ENCODE measurements around the gene SRGAP1. TPM values are rescaled to one million over a fixed set of nuclear protein-coding genes. Genes with fewer than 3 reads are reported as not detected.

SRGAP1 gene
- total RNA-seq, 4 donors from 2014 or later = 7.2 to 22.9 (median 11.5) TPM

GRCh38 chr12:64039281-64039871 lies 194.9 kb downstream of the SRGAP1 start:
- no peak for TF ChIP-seq POLR2AphosphoS5 (IDR thresholded peaks at IDR 0.05)
- TF ChIP-seq CTCF (IDR thresholded peaks at IDR 0.05) = no peak
- no peak for TF ChIP-seq POLR2A (IDR thresholded peaks at IDR 0.05)
- TF ChIP-seq EP300 (IDR thresholded peaks at IDR 0.05) = no peak
- 6 to 10% methylated on average over 3 to 6 of the region's 7 CpGs for WGBS, 2 donors (ENCODE audit: low coverage in 1 of 2)
- Histone ChIP-seq H3K4me3 (peak overlapping the region in 1 of 2 donors; percentile 11), H3K9me3 (no peaks in the 10 kb centered on the region), H3K27ac (peak overlapping the region; percentile 38 to 71 (median 56)), H3K4me1 (peaks cover 3 to 26% (median 3%) of the 10 kb centered on the region in 3 donors), H3K36me3 (no peaks in the 10 kb centered on the region), H3K27me3 (no peaks in the 10 kb centered on the region)
- ATAC-seq = peak; percentile 75

GRCh38 chr12:64042911-64043310 lies 198.4 kb downstream of the SRGAP1 start:
- Histone ChIP-seq H3K27me3 (no peaks in the 10 kb centered on the region), H3K9me3 (no peaks in the 10 kb centered on the region), H3K4me3 (no peak overlapping the region), H3K36me3 (no peaks in the 10 kb centered on the region), H3K4me1 (peaks cover 3 to 26% (median 3%) of the 10 kb centered on the region in 3 donors), H3K27ac (no peak overlapping the region)
- WGBS, 2 donors (ENCODE audit: low coverage in 1 of 2) = 50 to 56% methylated on average over 2 of the region's 2 CpGs
- no peak for TF ChIP-seq EP300 (IDR thresholded peaks at IDR 0.05)
- ATAC-seq = no peak

- Histone ChIP-seq H3K4me1 (peaks cover 0 to 18% (median 3%) of the 10 kb centered on the region in 3 donors), H3K27me3 (no peaks in the 10 kb centered on the region), H3K36me3 (no peaks in the 10 kb centered on the region), H3K9me3 (no peaks in the 10 kb centered on the region), H3K4me3 (no peak overlapping the region), H3K27ac (no peak overlapping the region)
- TF ChIP-seq CTCF (IDR thresholded peaks at IDR 0.05) (no peak), POLR2AphosphoS5 (IDR thresholded peaks at IDR 0.05) (no peak), EP300 (IDR thresholded peaks at IDR 0.05) (no peak), POLR2A (IDR thresholded peaks at IDR 0.05) (no peak)
- WGBS, 2 donors (ENCODE audit: low coverage in 1 of 2) = 71 to 82% methylated on average over 1 of the region's 1 CpG
- no peak for ATAC-seq
Measured at GRCh38 chr12:64044191-64044590, 199.7 kb downstream of the SRGAP1 start.

GRCh38 chr12:64051057-64051456 lies 206.6 kb downstream of the SRGAP1 start:
- Histone ChIP-seq H3K36me3 (peaks cover 0 to 4% of the 10 kb centered on the region in 2 donors), H3K9me3 (no peaks in the 10 kb centered on the region), H3K4me3 (no peak overlapping the region), H3K4me1 (no peaks in the 10 kb centered on the region), H3K27me3 (no peaks in the 10 kb centered on the region), H3K27ac (no peak overlapping the region)
- no peak for ATAC-seq
- WGBS, 2 donors (ENCODE audit: low coverage in 1 of 2) = 0 to 48% methylated on average over 1 to 2 of the region's 2 CpGs
- TF ChIP-seq POLR2AphosphoS5 (IDR thresholded peaks at IDR 0.05) = no peak
- no peak for TF ChIP-seq CTCF (IDR thresholded peaks at IDR 0.05)
- no peak for TF ChIP-seq EP300 (IDR thresholded peaks at IDR 0.05)

GRCh38 chr12:64053117-64053516 lies 208.6 kb downstream of the SRGAP1 start:
- no peak overlapping the region for H3K4me3 ChIP-seq
- no peaks in the 10 kb centered on the region for H3K9me3 ChIP-seq
- TF ChIP-seq POLR2A (IDR thresholded peaks at IDR 0.05) (no peak), POLR2AphosphoS5 (IDR thresholded peaks at IDR 0.05) (no peak), CTCF (IDR thresholded peaks at IDR 0.05) (no peak), EP300 (IDR thresholded peaks at IDR 0.05) (no peak)
- ATAC-seq = no peak
- peaks cover 0 to 4% of the 10 kb centered on the region in 2 donors for H3K36me3 ChIP-seq
- H3K27me3 ChIP-seq = no peaks in the 10 kb centered on the region
- 79 to 100% methylated on average over 2 to 3 of the region's 3 CpGs for WGBS, 2 donors (ENCODE audit: low coverage in 1 of 2)
- no peak overlapping the region for H3K27ac ChIP-seq
- H3K4me1 ChIP-seq = no peaks in the 10 kb centered on the region

All from gastroesophageal sphincter (tissue), 4 donors.